HG03342 (cell line): Measurements from ENCODE around the gene SPIB.
A peak's percentile ranks its signal among the peaks of the same experiment; 100 is the strongest.
"Not testable (repeated sequence)": the region's sequence is repeated elsewhere in the genome, so short reads cannot be mapped to it uniquely, and the experiment has no call there.

ENCODE experiments used
- ATAC-seq: cut with Tn5 transposase; IDR thresholded peaks from one replicate; pipeline ENCODE4 v1.9.1; 2021; ENCODE audit warnings: mild to moderate bottlenecking, moderate library complexity; ENCODE audit not compliant: unreplicated experiment

The SPIB gene

GRCh38 chr19:50390952-50391351, 27.8 kb upstream of the SPIB start:
- ATAC-seq, result not testable (repeated sequence)

- no peak for ATAC-seq
Measured at GRCh38 chr19:50392759-50393158, 26.0 kb upstream of the SPIB start.

- no peak for ATAC-seq
Measured at GRCh38 chr19:50393589-50393988, 25.1 kb upstream of the SPIB start.

GRCh38 chr19:50394017-50394416, 24.7 kb upstream of the SPIB start:
- no peak for ATAC-seq

DNA sequence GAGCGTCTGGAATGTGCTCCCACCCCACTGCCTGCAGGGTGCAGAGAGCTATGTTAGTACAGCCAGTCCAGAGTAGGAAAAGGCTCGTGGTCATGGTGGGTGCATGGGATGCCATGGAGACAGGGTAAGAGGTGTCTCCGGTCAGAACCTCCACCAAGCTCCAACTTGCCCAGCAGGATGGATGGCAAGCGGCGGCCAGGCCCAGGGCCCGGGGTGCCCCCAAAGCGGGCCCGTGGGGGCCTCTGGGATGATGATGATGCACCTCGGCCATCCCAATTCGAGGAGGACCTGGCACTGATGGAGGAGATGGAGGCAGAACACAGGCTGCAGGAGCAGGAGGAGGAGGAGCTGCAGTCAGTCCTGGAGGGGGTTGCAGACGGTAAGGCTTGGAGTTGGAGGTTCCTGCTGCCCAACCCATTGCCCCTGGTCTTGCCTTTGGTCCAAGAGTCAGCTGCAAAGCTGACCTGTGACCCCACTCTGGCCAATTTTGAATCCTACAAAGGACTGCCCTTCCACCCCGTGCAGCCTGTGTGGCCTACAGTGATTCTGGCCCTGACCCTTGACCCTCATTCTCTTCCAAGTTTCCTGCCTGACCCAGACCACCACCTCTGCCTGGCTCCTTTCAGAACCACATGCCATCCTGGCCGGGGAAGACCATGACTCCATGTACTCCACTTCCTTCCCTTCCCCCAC, 19.9 kb upstream of the SPIB start:
- ATAC-seq, result no peak

DNA sequence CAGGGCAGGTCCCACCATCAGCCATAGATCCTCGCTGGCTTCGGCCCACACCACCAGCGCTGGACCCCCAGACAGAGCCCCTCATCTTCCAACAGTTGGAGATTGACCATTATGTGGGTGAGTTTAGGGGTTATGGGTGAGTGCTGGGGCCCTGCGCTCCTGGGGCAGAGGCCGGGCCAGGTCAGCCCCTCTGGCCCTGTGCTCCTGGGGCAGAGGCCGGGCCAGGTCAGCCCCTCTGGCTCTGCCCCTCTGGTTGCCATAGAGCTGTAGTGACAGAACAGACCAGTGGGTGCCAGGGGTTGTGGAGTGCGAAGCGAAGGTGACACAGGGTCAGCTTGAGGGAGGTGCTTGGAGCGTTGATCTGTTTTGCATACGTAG, 19.4 kb upstream of the SPIB start:
- no peak for ATAC-seq

- ATAC-seq, result no peak
Measured at GRCh38 chr19:50401605-50402450, 16.9 kb upstream of the SPIB start.

DNA sequence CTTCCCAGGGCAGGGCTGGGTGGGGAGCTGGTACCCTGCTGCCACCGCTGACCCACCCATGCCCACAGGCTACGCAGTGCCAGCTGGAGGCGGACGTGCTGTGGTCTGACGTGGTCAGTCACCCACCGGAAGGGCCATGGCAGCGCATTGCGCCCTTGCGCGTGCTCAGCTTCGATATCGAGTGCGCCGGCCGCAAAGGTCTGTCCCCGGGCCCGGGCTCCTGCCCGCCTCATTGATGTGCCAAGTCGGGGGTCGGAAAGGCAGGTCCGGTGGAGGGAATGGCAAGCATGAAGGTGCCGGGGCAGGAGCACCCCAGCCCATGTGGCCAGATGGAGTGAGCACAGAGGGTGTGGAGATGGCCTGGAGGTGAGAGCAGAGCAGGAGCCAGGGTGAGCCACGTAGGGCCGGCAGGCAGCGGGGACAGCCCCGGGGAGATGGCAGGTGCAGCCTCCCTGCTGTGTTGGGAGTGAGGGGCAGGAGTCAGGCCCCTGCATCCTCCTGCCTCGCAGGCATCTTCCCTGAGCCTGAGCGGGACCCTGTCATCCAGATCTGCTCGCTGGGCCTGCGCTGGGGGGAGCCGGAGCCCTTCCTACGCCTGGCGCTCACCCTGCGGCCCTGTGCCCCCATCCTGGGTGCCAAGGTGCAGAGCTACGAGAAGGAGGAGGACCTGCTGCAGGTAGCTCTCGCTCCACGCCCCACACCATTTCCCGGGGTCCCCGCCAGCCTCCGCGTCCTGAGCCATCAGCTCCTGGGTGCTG, 16.0 kb upstream of the SPIB start:
- ATAC-seq, result no peak

- no peak for ATAC-seq
Measured at GRCh38 chr19:50406156-50406820, 12.4 kb upstream of the SPIB start.

- ATAC-seq, result no peak
Measured at GRCh38 chr19:50406829-50407228, 11.9 kb upstream of the SPIB start.

GRCh38 chr19:50409347-50409746, 9.4 kb upstream of the SPIB start:
- no peak for ATAC-seq

- no peak for ATAC-seq
Measured at GRCh38 chr19:50410109-50410508, 8.6 kb upstream of the SPIB start.

DNA sequence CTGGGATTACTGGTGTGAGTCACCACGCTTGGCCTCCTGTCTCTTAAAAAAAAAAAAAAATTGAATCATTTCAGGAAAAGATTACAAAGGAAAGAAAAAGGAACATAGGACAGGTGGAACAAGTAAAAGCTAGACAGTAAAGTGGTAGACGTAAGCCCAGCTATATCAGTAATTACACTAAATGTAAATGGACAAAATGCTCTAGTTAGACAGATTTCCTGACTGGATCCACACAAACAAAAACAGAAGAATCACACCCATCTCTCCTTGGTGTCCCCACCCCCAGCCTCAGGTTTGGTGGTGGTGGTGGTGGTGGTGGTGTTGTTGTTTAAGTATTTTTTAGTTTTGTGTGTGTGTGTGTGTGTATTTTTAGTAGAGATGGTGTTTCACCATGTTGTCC, 6.3 kb upstream of the SPIB start:
- no peak for ATAC-seq

- no peak for ATAC-seq
Measured at GRCh38 chr19:50413096-50413495, 5.6 kb upstream of the SPIB start.

GRCh38 chr19:50413531-50413930, 5.2 kb upstream of the SPIB start:
- ATAC-seq, result no peak

DNA sequence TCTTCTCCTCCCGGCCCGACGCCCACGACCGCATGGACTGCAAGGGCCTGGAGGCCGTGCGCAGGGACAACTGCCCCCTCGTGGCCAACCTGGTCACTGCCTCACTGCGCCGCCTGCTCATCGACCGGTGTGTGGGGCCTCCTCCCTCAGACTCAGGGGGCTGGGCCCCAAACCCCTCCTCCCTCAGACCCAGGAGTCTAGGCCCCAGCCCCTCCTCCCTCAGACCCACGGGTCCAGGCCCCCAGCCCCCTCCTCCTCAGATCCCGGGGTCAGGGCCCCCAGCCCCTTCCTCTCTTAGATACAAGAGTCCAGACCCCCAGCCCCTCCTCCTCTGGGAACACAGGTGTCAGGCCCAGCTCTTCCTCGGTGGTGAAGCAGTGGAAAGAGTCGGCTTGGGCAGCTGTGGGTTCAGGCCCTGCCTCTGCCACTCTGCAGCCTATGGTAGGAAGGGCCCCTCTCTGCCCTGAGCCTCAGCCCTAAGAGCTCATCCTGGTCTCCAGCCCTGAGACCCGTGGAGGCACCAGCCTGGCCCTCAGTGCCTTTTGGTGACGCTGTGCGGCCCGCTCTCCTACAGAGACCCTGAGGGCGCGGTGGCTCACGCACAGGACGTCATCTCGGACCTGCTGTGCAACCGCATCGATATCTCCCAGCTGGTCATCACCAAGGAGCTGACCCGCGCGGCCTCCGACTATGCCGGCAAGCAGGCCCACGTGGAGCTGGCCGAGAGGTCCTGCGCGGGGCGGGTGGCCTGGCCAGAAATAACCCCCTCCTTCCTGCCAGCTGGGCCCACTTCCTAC, 3.7 kb upstream of the SPIB start:
- ATAC-seq, result peak; percentile 7

DNA sequence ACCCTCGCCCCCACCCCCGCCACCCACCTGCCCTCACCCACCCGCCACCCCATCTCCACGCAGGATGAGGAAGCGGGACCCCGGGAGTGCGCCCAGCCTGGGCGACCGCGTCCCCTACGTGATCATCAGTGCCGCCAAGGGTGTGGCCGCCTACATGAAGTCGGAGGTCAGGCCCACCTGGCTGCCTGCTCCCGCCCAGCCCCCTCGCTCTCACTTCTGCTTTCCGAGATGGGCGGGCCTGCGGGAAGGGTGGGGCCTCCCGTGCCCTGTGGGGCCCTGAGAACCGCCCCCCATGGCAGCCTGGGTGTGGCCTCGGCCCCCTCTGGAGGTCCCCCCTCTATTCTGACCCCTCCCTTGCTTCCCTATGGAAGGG, 3.1 kb upstream of the SPIB start:
- peak; percentile 45 for ATAC-seq

- ATAC-seq, result no peak
Measured at GRCh38 chr19:50416034-50416977, 2.4 kb upstream of the SPIB start.
